Esophagus squamous epithelium (tissue), 4 donors: ENCODE data around the gene FAM227A.

Source experiments
- POLR2A ChIP-seq, 4 donors: fragments of 450-650 bp; IDR thresholded peaks; one replicate each; pipeline ENCODE4 v1.6.1; 2017; ENCODE audit warnings: antibody characterized with exemption in 4 of 4, mild to moderate bottlenecking in 4 of 4, moderate library complexity in 3 of 4
- TF ChIP-seq, protein P1 (sequence below), 6 experiments: fragments of 450-650 bp in 4 of 6; fragments of 200-600 bp in 2 of 6; sonication (generic) in 2 of 6; IDR thresholded peaks; one replicate each; pipeline ENCODE4 v1.5.1; 2016 to 2019; ENCODE audit warnings: antibody characterized with exemption in 6 of 6, mild to moderate bottlenecking in 4 of 6, moderate library complexity in 4 of 6

DNA sequence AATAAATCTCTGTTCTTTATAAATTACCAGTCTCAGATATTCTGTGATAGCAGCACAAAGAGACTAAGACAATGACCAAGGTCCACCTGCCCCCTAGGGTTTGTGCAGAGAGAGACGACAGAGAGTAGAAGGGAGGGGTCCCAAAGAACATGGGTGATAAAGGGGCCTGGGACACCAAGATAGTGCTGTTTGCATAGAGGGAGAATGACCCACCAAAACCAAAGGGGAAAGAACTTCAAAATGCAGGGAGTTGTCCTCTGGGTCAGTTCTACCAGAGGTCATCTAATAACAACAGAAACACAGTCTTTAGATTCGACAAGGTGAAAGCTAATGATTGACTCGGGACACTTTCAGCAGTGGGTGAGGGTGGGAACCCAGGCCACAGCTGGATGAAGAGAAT is 23.7 kb downstream of the FAM227A start:
- TF ChIP-seq POLR2A (IDR thresholded peaks at IDR 0.05), result no peak
- TF ChIP-seq, protein P1, sequence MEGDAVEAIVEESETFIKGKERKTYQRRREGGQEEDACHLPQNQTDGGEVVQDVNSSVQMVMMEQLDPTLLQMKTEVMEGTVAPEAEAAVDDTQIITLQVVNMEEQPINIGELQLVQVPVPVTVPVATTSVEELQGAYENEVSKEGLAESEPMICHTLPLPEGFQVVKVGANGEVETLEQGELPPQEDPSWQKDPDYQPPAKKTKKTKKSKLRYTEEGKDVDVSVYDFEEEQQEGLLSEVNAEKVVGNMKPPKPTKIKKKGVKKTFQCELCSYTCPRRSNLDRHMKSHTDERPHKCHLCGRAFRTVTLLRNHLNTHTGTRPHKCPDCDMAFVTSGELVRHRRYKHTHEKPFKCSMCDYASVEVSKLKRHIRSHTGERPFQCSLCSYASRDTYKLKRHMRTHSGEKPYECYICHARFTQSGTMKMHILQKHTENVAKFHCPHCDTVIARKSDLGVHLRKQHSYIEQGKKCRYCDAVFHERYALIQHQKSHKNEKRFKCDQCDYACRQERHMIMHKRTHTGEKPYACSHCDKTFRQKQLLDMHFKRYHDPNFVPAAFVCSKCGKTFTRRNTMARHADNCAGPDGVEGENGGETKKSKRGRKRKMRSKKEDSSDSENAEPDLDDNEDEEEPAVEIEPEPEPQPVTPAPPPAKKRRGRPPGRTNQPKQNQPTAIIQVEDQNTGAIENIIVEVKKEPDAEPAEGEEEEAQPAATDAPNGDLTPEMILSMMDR (IDR thresholded peaks at IDR 0.05), result no peak
